ENCODE results near the gene ABHD14A. TPM values are rescaled to one million over a fixed set of nuclear protein-coding genes. Genes with fewer than 3 reads are reported as not detected.
"Not testable (repeated sequence)": the region's sequence is repeated elsewhere in the genome, so short reads cannot be mapped to it uniquely, and the experiment has no call there.

The ABHD14A gene
- total and polyA plus RNA-seq, 2 of the 4 experiments (the other 2 are of a cell fraction): 3.4 to 10.0 TPM

- in situ Hi-C loops (cut with MboI; ENCODE audit: low sequenced_read_pairs): loop anchor here (25.0 kb wide), 1 partner anchor 542 kb away; the partner anchor contains the start of genes MANF and RBM15B
- H2AK5ac ChIP-seq (ENCODE audit: low read depth, low read length); H3K56ac ChIP-seq (ENCODE audit: extremely low read depth, insufficient read depth, low read length); BruUV-seq (replicated peaks); H3K27ac ChIP-seq (ENCODE audit: insufficient read depth, low read length); H3K4me1 ChIP-seq (ENCODE audit: control insufficient read depth, insufficient read depth, low read length); H4K8ac ChIP-seq (ENCODE audit: low read depth in 2 of 2, low read length in 2 of 2); H4K5ac ChIP-seq (ENCODE audit: low read depth, low read length); H2BK120ac ChIP-seq (ENCODE audit: low read depth, low read length); H3K4me3 ChIP-seq (ENCODE audit: insufficient read depth, low read depth, low read length); H3K14ac ChIP-seq (replicated peaks; ENCODE audit: low read depth, low read length); H3K9ac ChIP-seq (ENCODE audit: low read depth, low read length); H3K9me3 ChIP-seq (ENCODE audit: control insufficient read depth, insufficient read depth, low read length); H3K9me1 ChIP-seq (ENCODE audit: insufficient read depth, low read length); CTCF ChIA-PET; DNase-seq; H3K23ac ChIP-seq (ENCODE audit: low read depth, low read length); H2AK9ac ChIP-seq (replicated peaks; ENCODE audit: low read depth, low read length, poor library complexity); H4K91ac ChIP-seq (ENCODE audit: insufficient read depth, low read depth, low read length); H4K20me1 ChIP-seq (ENCODE audit: insufficient read depth, low read length); ATAC-seq (ENCODE audit: low read depth); H3K18ac ChIP-seq (ENCODE audit: low read depth, low read length); H2BK5ac ChIP-seq (ENCODE audit: low read depth, low read length, poor library complexity, severe bottlenecking); dilution Hi-C loops (cut with HindIII; ENCODE audit: low sequenced_read_pairs, unreplicated experiment); H3K4me2 ChIP-seq (ENCODE audit: low read depth, low read length); H3K27me3 ChIP-seq (ENCODE audit: control insufficient read depth, insufficient read depth, low read length); H2BK20ac ChIP-seq (ENCODE audit: low read depth, low read length); H3K4ac ChIP-seq (ENCODE audit: low read depth, low read length); H2BK15ac ChIP-seq (ENCODE audit: low read depth, low read length); H2AFZ ChIP-seq (replicated peaks; ENCODE audit: low read length, poor library complexity); H3K79me1 ChIP-seq (ENCODE audit: low read depth in 1 of 2, low read length in 2 of 2); POLR2A ChIA-PET (ENCODE audit: unreplicated experiment): not testable (repeated sequence)
- H3K36me3 ChIP-seq (ENCODE audit: control insufficient read depth, insufficient read depth, low read length): peaks cover 19% of the 10 kb centered on the region
- intact Hi-C loops (cut with micrococcal nuclease): loop anchor here (10.0 kb wide), 1 partner anchor 594 kb away; no protein-coding TSS in a partner anchor
- WGBS, 2 experiments (ENCODE audit: extremely low coverage in 2 of 2, insufficient read length in 1 of 2): 67% methylated on average over 1 of the region's 3 CpGs; no CpG with 5 or more reads in 1 of the 2 experiments
Observed at GRCh38 chr3:51928981-51929380, 45.9 kb upstream of the ABHD14A start.
